ENCODE measurements around the gene INPP4B. TPM values are rescaled to one million over a fixed set of nuclear protein-coding genes. Genes with fewer than 3 reads are reported as not detected.

The INPP4B gene
- total and polyA plus RNA-seq, 2 donors (not counting 1 experiment from before 2014, with no cell fraction given): 0.03 TPM; not detected in 1

DNA sequence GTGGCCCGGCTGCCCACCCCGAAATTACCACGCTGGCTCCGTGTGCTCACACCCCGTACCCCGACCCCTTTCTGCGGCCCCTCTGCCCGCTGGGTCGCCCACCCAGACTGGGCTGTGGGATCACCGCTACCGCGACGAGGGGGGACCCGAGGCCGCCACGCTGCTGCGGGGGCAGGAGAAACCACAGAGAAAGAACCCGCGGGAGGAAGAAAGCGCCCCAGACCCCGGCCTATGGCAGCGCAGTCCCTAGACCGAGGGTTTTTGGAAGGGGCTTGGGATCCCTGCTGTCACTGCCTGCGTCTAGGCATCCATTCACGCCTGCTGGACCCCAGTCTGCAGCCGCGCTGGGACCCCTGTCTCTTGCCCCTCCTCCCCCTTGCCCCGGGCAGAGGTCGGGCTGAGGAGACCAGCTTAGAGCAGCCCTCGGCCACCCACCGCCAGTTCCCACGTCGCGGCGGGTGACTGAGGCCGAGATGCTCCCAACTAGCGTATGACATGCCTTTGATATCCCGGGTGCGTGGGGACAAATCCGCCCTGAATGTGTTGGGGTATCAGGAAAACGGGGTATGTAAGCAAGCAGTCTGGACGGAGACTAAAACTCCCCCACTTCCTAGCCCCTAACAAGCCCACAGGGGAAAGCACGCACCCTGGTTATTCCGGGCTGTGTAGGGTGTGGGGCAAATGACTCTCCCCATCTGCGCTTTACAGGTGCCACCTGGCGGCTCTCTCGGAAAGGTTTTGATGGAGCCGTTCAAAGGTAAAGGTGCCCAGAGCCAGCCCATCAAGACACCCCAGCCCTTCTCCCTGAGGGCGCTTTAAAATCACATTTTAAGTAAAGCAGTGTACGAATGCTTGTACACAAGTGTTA is 862 bp upstream of the INPP4B start:
- CTCF ChIA-PET: no interaction called here
- Histone ChIP-seq H3K36me3 (replicated peaks in 1 of 2; ENCODE audit: control extremely low read depth in 1 of 2, control insufficient read depth in 1 of 2, extremely low read depth in 1 of 2, insufficient read depth in 2 of 2, low read length in 1 of 2) (no peaks in the 10 kb centered on the region), H3K9me3 (ENCODE audit: control extremely low read depth in 1 of 3, control insufficient read depth in 2 of 3, insufficient read depth in 1 of 3, low read length in 2 of 3) (peaks cover 0 to 6% (median 0%) of the 10 kb centered on the region in 3 donors), H3K9ac (ENCODE audit: low read length) (peak overlapping the region; percentile 49), H3K4me1 (ENCODE audit: control insufficient read depth in 2 of 2, insufficient read depth in 2 of 2, low read length in 2 of 2) (peaks cover 24 to 30% of the 10 kb centered on the region in 2 donors), H3K27ac (ENCODE audit: low read length in 2 of 2) (no peak overlapping the region), H3K27me3 (replicated peaks in 1 of 4; ENCODE audit: control extremely low read depth in 1 of 4, control insufficient read depth in 3 of 4, insufficient read depth in 4 of 4, low read length in 3 of 4) (peaks cover 0 to 33% (median 30%) of the 10 kb centered on the region in 4 experiments), H3K79me2 (ENCODE audit: control insufficient read depth, insufficient read depth, low read length) (no peaks in the 10 kb centered on the region), H3K4me3 (ENCODE audit: control extremely low read depth in 1 of 5, extremely low read depth in 1 of 5, insufficient read depth in 1 of 5, low read depth in 2 of 5, low read length in 4 of 5) (peak overlapping the region in 3 of 5 experiments; percentile 41 to 58 (median 43)), H4K20me1 (ENCODE audit: control insufficient read depth, insufficient read depth, low read length, poor library complexity, severe bottlenecking) (no peaks in the 10 kb centered on the region), H3K4me2 (replicated peaks; ENCODE audit: low read depth, low read length, poor library complexity, severe bottlenecking) (peak overlapping the region; percentile 81), H2AFZ (ENCODE audit: insufficient read depth, low read depth, low read length, poor library complexity, severe bottlenecking) (peak overlapping the region; percentile 62)
- TF ChIP-seq CTCF (IDR thresholded peaks at IDR 0.05) (no peak), EZH2 (IDR thresholded peaks at IDR 0.05; ENCODE audit: borderline replicate concordance, insufficient read depth, low read depth, low read length, poor library complexity, severe bottlenecking) (no peak)
- intact Hi-C loops (cut with micrococcal nuclease): loop anchor here (10.0 kb wide), 1 partner anchor 1982 kb away; no protein-coding TSS in a partner anchor
- H3K4me1 Mint-ChIP-seq: peaks cover 25% of the 10 kb centered on the region
- DNase-seq (peak; percentile 35), ATAC-seq (ENCODE audit: low read depth) (no peak)
- H3K4me3 Mint-ChIP-seq: peak overlapping the region; percentile 78
- H3K9me3 Mint-ChIP-seq (ENCODE audit: insufficient read depth): no peaks in the 10 kb centered on the region
- POLR2A ChIA-PET: no interaction called here
- peaks cover 40% of the 10 kb centered on the region for H3K27me3 Mint-ChIP-seq
- no peak overlapping the region for H3K27ac Mint-ChIP-seq
- under 1% methylated on average over 34 of the region's 50 CpGs for WGBS (ENCODE audit: insufficient coverage)

All from B cell (primary cell).